B cell (primary cell): ENCODE data around the gene CELA3B. TPM values are rescaled to one million over a fixed set of nuclear protein-coding genes. Genes with fewer than 3 reads are reported as not detected.

Experiments used
- ATAC-seq: fragments of 200-7000 bp; cut with Tn5 transposase; one replicate; pipeline ENCODE4 v1.10.0; 2021; ENCODE audit warnings: low read depth, mild to moderate bottlenecking, moderate number of reproducible peaks, moderate library complexity
- CTCF ChIA-PET: fragments of 350-600 bp; sonication (Branson Sonifier 250); formaldehyde crosslinking; loops from one replicate; lab custom pipeline; 2021; ENCODE audit warnings: antibody characterized with exemption, inconsistent platforms; lab: Charles Lee
- POLR2A ChIA-PET: fragments of 350-600 bp; sonication (Branson Sonifier 250); formaldehyde crosslinking; loops from one replicate; lab custom pipeline; 2021; ENCODE audit warnings: antibody characterized with exemption; lab: Charles Lee
- DNase-seq: peaks from one replicate; pipeline ENCODE4 v3.0.0; 2013
- H2AFZ ChIP-seq: 2 replicates; pipeline ENCODE4 v1.6.1; 2012; ENCODE audit warnings: mild to moderate bottlenecking, low read depth, low read length; ENCODE audit not compliant: insufficient read depth, poor library complexity, severe bottlenecking
- H3K27ac ChIP-seq, 2 donors: 1 replicate in 1 of 2; 2 replicates in 1 of 2; pipeline ENCODE4 v1.5.1; 2012 to 2013; ENCODE audit warnings: low read length in 2 of 2, mild to moderate bottlenecking in 2 of 2, moderate library complexity in 1 of 2
- H3K27me3 ChIP-seq, 4 experiments: fragments of 200-600 bp in 1 of 4; sonication (generic) in 1 of 4; replicated peaks in 1 of 4; 1 replicate in 2 of 4; 2 replicates in 2 of 4; pipeline versions ENCODE4 v1.6.1 to v1.7.0; 2013 to 2016; ENCODE audit warnings: low read length in 3 of 4, mild to moderate bottlenecking in 2 of 4, mixed read lengths in 1 of 4, moderate library complexity in 1 of 4; ENCODE audit not compliant: insufficient read depth in 4 of 4, control insufficient read depth in 3 of 4; ENCODE audit errors: control extremely low read depth in 1 of 4
- H3K36me3 ChIP-seq, 2 experiments: replicated peaks in 1 of 2; 1 replicate in 1 of 2; 2 replicates in 1 of 2; pipeline versions ENCODE4 v1.6.1 to v1.7.1; 2013; ENCODE audit warnings: low read length in 1 of 2; ENCODE audit not compliant: insufficient read depth in 2 of 2, control insufficient read depth in 1 of 2; ENCODE audit errors: control extremely low read depth in 1 of 2, extremely low read depth in 1 of 2
- H3K4me1 ChIP-seq, 2 donors: fragments of 200-600 bp in 1 of 2; sonication (generic) in 1 of 2; 1 replicate in 1 of 2; 2 replicates in 1 of 2; pipeline versions ENCODE4 v1.5.1 to v1.6.1; 2013 to 2017; ENCODE audit warnings: low read length in 2 of 2; ENCODE audit not compliant: control insufficient read depth in 2 of 2, insufficient read depth in 2 of 2
- H3K4me2 ChIP-seq: replicated peaks from 2 replicates; pipeline ENCODE3; 2012; ENCODE audit warnings: mild to moderate bottlenecking, low read depth, low read length; ENCODE audit not compliant: poor library complexity, severe bottlenecking
- H3K4me3 ChIP-seq, 5 experiments: fragments of 200-600 bp in 1 of 5; sonication (generic) in 1 of 5; 1 replicate in 3 of 5; 2 replicates in 2 of 5; pipeline versions ENCODE4 v1.5.1 to v1.7.0; 2011 to 2016; ENCODE audit warnings: low read length in 4 of 5, mild to moderate bottlenecking in 4 of 5, low read depth in 2 of 5, control low read depth in 1 of 5, moderate library complexity in 1 of 5; ENCODE audit not compliant: insufficient read depth in 1 of 5; ENCODE audit errors: control extremely low read depth in 1 of 5, extremely low read depth in 1 of 5
- H3K79me2 ChIP-seq: fragments of 200-600 bp; sonication (generic); one replicate; pipeline ENCODE4 v1.6.0; 2016; ENCODE audit warnings: low read length; ENCODE audit not compliant: control insufficient read depth, insufficient read depth
- H3K9ac ChIP-seq: fragments of 200-600 bp; sonication (generic); 2 replicates; pipeline ENCODE4 v1.6.1; 2017; ENCODE audit warnings: mild to moderate bottlenecking, low read length, moderate library complexity
- H3K9me3 ChIP-seq, 3 donors: one replicate each; pipeline versions ENCODE4 v1.6.1 to v1.7.1; 2013; ENCODE audit warnings: low read length in 2 of 3; ENCODE audit not compliant: control insufficient read depth in 2 of 3, insufficient read depth in 1 of 3; ENCODE audit errors: control extremely low read depth in 1 of 3
- H4K20me1 ChIP-seq: 2 replicates; pipeline ENCODE4 v1.6.0; 2012; ENCODE audit warnings: mild to moderate bottlenecking, low read length; ENCODE audit not compliant: insufficient read depth, control insufficient read depth, poor library complexity, severe bottlenecking
- H3K27ac Mint-ChIP-seq: one replicate; pipeline ENCODE4 v1.8.0; 2021; ENCODE audit warnings: mixed read lengths
- H3K27me3 Mint-ChIP-seq: one replicate; pipeline ENCODE4 v1.8.0; 2021; ENCODE audit warnings: mixed read lengths
- H3K4me1 Mint-ChIP-seq: one replicate; pipeline ENCODE4 v1.8.0; 2021; ENCODE audit warnings: mixed read lengths
- H3K4me3 Mint-ChIP-seq: one replicate; pipeline ENCODE4 v1.8.0; 2021; ENCODE audit warnings: mixed read lengths
- H3K9me3 Mint-ChIP-seq: one replicate; pipeline ENCODE4 v1.8.0; 2022; ENCODE audit warnings: mixed read lengths; ENCODE audit not compliant: insufficient read depth
- CTCF ChIP-seq: fragments of 200-600 bp; IDR thresholded peaks from one replicate; pipeline ENCODE4 v1.8.0; 2022; ENCODE audit warnings: antibody characterized with exemption, mild to moderate bottlenecking
- EZH2 ChIP-seq: IDR thresholded peaks from 2 replicates; pipeline ENCODE4 v1.6.1; 2012; ENCODE audit warnings: borderline replicate concordance, low read depth, mild to moderate bottlenecking, moderate library complexity, low read length; ENCODE audit not compliant: insufficient read depth, poor library complexity, severe bottlenecking
- WGBS: methylation state at CpG from one replicate; pipeline ENCODE4 v1.1.5; 2013; ENCODE audit warnings: missing lambda C conversion rate; ENCODE audit not compliant: insufficient coverage; 5-methylcytosine and 5-hydroxymethylcytosine counted together
- intact Hi-C: fragments of 100-400 bp; cut with micrococcal nuclease; formaldehyde crosslinking; loops from one replicate; pipeline ENCODE4 v1.10.0; 2022
- polyA plus RNA-seq: library from polyadenylated mRNA; depleted of rRNA; stranded (reverse); fragments of >200 nt; gene quantifications from 2 replicates; pipeline ENCODE4 v1.2.3, GENCODE V29; 2012
- total RNA-seq, 2 donors: library from RNA; stranded (reverse); fragments of 120-200 nt in 1 of 2; gene quantifications; 1 replicate in 1 of 2; 2 replicates in 1 of 2; pipeline versions ENCODE4 v1.2.3 to v1.2.4, GENCODE V29; 2013 to 2022

The CELA3B gene
- total and polyA plus RNA-seq, 2 donors (not counting 1 experiment from before 2014, with no cell fraction given), result not detected

DNA sequence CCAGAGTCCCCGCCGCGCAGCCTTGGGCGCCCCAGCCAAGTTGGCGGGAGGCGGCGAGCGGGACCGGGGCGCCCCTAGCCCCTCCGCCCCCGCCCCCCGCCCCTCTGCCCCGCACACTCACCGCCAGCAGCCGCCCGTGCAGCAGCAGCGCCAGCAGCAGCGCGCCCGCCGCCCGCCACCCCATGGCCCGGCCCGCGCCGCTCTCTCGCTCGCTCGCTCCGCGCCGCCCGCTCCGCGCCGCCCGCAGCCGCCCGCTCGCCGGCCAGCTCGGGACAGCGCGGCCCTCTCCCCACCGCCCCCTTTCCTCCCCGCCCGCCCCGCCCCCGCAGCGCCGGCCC lies 39.8 kb upstream of the CELA3B start, which contains the start of gene HSPG2:
HSPG2 (minus strand) TSS at position 277 of the 338 bp plus-strand sequence; CDS start at position 184, 93 bp downstream.
- ChIA-PET POLR2A (no interaction called here), CTCF (no interaction called here)
- Histone ChIP-seq H3K4me3 (peak within 1 kb of the TSS in 4 of 5 experiments; percentile 35 to 59 (median 52)), H3K9me3 (peaks cover 0 to 4% (median 0%) of the 10 kb centered on the region in 3 donors), H3K27me3 (peaks cover 0 to 24% (median 6%) of the 10 kb centered on the region in 4 experiments), H2AFZ (peak within 1 kb of the TSS; percentile 83), H3K79me2 (no peaks in the 10 kb centered on the region), H3K27ac (no peak within 1 kb of the TSS), H4K20me1 (no peaks in the 10 kb centered on the region), H3K9ac (peak within 1 kb of the TSS; percentile 67), H3K4me2 (peak within 1 kb of the TSS; percentile 90), H3K4me1 (peaks cover 9 to 12% of the 10 kb centered on the region in 2 donors), H3K36me3 (no peaks in the 10 kb centered on the region)
- TF ChIP-seq EZH2, result no peak
- TF ChIP-seq CTCF, result no peak
- peaks cover 15% of the 10 kb centered on the region for H3K4me1 Mint-ChIP-seq
- no peaks in the 10 kb centered on the region for H3K9me3 Mint-ChIP-seq
- H3K4me3 Mint-ChIP-seq, result peak within 1 kb of the TSS; percentile 95
- no peak for DNase-seq
- 0% methylated on average over 19 of the region's 52 CpGs for WGBS
- intact Hi-C loops, result loop anchor here (5.0 kb wide), 1 partner anchor 155 kb away; the partner anchor contains the start of gene USP48
- no peak for ATAC-seq
- peak within 1 kb of the TSS; percentile 78 for H3K27ac Mint-ChIP-seq
- H3K27me3 Mint-ChIP-seq, result peaks cover 25% of the 10 kb centered on the region

DNA sequence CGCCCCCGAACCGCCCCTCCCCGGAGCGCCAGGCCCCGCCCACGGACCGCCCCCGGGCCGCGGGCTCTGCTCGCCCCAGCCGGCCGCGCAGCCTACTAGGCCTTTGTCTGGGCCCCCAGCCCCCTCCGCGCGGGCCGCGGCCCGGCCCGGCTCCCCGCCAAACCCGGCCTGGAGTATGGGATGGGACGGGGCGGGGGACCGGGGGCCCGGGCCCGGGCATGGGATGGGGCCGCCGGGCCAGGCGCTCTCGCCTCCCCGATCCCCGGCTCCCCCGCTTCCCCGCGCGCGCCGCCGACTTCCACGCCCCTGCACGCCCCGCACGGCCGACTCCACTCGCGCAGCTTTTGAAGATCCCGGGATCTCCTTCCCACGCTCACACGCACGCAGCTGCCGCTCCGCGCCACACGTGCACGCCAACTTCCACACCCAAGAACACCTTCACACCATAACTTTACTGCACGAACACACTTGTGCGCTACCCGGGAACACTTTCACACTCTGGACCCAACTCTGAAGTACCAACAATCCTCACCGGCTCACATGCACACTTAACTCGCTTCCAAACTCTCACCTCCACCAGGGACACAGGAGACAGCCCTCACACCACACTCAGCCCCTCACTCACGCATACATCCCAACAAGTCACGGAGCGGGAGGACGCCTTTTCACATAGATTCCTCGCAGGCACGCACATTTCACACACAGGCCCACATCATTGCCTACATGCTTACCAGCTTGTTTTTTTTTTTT lies 39.3 kb upstream of the CELA3B start:
- H3K9me3 Mint-ChIP-seq, result no peaks in the 10 kb centered on the region
- POLR2A ChIA-PET, result no interaction called here

More for the DNA sequence above, 39.3 kb upstream of the CELA3B start:
- Histone ChIP-seq H3K36me3 (no peaks in the 10 kb centered on the region), H3K79me2 (no peaks in the 10 kb centered on the region), H3K9ac (peak overlapping the region; percentile 67), H3K9me3 (peaks cover 0 to 4% (median 0%) of the 10 kb centered on the region in 3 donors), H3K27ac (no peak overlapping the region), H3K27me3 (peaks cover 0 to 23% (median 6%) of the 10 kb centered on the region in 4 experiments), H3K4me2 (peak overlapping the region; percentile 90), H2AFZ (peak overlapping the region; percentile 83), H3K4me3 (peak overlapping the region in 4 of 5 experiments; percentile 35 to 59 (median 52)), H4K20me1 (no peaks in the 10 kb centered on the region), H3K4me1 (peaks cover 9 to 12% of the 10 kb centered on the region in 2 donors)
- intact Hi-C loops, result loop anchor here (5.0 kb wide), 1 partner anchor 155 kb away; the partner anchor contains the start of gene USP48
- WGBS, result 9% methylated on average over 65 of the region's 69 CpGs
- ATAC-seq (peak; percentile 96), DNase-seq (peak; percentile 80)
- CTCF ChIA-PET, result interaction anchor here (0.6 to 1.1 kb wide), 2 partner anchors 14 to 1193 kb away, joined by 3 to 4 read pairs; no protein-coding TSS in a partner anchor
- no peak for TF ChIP-seq EZH2
- no peak for TF ChIP-seq CTCF
- Mint-ChIP-seq H3K27me3 (peaks cover 20% of the 10 kb centered on the region), H3K4me3 (peak overlapping the region; percentile 95), H3K27ac (peak overlapping the region; percentile 78), H3K4me1 (peaks cover 15% of the 10 kb centered on the region)
